ENCODE measurements around the gene LRPPRC.

Gene LRPPRC

DNA sequence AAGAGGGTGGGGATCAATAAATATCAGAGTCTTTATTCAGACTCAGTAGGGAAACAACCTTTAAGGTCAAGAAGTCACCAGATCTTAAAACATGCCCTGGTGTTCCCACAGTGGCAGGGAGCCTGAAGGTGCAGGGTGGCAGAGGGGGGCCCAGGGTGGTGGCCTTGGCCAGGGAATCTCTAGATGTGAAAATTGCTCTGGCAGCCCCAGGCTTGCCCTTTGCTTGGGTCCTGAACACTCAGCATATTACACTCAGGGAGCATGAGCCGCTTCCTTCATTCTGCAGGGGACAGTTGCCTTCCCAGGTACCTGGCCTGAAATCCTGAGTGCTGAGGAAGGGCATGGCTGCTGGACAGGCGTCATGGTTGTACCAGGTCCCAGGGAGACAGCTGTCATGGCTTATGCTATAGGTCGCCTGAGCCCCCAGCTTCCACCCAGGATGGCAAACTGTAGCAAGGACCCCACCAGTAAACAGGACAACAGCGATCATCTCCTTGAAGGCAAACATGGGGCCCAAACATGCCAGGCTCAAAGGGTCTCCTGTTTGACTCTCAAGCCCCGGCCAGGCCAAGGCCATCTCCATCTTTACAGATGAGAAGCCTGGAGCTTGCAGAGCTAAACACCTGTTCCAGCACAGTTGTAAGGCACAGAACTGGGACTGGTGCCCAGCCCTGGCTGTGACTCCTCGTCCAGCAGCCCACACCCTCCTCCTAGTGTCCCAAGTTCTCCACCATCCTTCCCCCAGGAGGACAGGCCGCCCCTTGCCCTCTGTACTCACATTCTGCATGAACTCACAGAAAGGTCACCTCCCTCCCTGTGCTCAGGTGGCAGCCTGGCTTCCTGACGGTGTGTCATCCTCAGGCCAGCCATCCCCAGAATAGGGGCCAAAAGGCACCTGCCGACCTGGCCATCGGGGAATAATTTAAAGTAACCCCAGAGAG lies 142.4 kb downstream of the LRPPRC start:
- no peak for DNase-seq

DNA sequence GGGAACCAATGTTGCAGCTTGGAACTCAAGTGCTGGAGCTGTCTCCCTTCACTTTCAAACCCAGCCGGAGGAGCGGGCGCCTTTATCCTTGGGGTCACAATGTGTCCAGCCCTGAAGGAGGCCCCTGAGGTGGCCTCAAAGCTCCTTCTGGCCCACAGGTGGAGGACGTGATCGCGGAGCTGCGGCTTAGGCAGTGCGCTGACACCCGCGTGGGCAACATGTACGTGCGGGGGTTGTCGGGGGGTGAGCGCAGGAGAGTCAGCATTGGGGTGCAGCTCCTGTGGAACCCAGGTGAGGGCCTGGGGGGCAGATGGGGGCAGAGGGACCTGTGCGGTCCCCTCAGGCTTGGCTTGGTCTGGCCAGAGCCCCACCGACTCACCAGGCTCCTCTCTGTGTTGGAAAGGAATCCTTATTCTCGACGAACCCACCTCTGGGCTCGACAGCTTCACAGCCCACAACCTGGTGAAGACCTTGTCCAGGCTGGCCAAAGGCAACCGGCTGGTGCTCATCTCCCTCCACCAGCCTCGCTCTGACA lies 143.5 kb downstream of the LRPPRC start:
- no peak for DNase-seq

DNA sequence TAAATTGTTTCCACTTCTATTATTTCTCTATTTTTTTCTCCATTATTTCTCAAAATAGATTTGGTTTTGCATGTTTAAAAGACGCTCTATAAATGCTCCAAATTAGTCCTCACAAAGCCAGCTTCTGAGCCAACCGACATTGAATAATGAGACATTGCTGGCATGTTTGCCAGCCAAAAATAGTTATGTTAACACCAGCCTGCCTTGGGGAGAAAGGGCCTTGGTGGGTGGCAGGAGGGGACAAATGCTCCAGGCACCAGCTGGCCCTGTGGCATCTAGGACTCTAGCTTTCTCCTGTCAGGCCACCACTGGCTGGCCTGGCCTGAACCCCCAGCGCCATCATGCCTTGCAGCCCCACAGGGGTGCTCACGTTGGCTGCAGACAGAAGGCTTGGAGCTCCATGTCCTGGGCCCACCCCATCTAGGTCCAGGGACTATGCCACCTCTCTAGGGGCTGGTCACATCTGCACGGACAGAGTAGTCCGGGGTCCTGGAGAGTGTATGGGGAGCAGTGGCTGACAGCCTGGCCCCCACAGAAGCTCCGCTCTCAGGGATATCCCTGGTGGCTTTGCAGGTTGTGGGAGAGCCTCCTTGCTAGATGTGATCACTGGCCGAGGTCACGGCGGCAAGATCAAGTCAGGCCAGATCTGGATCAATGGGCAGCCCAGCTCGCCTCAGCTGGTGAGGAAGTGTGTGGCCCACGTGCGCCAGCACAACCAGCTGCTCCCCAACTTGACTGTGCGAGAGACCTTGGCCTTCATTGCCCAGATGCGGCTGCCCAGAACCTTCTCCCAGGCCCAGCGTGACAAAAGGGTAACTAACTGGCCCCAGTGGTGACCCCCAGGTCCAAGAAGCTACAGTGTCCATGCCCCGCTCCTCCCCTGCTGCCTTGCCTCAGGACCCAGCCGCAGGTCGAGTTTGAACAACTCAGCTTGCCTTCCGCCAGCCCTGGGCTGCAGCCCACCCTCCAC lies 144.5 kb downstream of the LRPPRC start:
- DNase-seq = no peak

DNA sequence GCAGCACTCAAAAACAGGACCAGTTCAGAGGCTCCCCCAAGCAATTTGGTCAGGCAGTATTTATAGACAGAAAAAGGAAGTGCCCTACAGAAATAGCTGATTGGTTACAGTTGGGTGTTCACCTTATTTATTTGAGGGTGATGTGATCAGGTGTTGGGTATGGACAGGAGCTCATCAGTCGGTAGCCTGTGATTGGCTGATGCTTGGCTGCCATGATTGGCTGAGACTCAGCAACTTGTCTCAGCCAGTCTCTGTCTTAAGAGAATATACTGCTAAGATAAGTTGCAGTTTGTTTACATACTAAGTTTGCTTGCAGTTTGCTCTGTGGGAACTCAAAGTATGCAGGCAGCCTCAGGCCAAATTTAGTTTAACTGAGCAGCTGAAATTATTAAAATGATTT lies 147.6 kb downstream of the LRPPRC start:
- no peak for DNase-seq

DNA sequence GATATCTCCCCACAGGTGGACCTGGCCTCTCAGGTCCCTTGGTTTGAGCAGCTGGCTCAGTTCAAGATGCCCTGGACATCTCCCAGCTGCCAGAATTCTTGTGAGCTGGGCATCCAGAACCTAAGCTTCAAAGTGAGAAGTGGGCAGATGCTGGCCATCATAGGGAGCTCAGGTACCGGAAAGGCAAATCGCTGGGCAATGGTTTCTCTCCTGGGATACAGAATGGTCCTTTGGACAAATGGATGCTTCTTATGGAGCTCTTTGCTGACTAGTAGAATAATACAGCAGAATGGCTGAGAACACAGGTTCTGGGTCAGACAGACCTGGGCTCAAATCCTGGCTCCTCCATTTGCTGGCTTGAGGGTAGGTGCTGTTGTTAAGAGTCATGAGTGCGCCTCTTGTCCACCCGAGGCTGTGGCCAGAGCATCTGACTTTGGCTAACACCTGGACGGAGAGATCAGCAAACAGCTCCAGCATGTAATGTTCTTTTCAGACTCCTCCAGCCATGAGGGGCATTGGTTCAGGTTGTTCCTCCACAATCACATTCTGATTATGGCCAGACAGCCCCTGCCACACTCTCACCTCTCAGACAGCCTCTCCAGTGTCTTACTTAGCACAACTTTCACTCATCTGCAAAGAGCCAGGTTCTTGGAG lies 149.5 kb downstream of the LRPPRC start:
- no peak for DNase-seq

DNA sequence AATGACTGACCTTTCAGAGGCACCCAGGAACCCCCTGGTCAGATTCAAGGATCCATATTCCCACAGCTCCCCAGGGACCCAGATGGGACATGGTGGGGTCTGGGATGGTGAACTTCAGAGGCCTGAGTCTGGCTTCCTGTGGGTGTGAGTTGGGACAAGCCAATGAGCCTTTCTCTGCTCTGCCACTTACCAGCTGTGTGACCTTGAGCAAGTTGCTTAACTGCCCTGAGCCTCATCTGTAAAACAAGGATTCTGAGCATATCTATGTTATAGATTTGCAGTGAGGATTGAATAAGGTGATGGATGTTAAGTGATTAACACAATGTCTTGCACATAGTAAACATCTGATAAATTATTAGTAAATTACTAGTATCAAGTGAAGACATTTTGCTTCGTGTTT lies 150.6 kb downstream of the LRPPRC start:
- DNase-seq = no peak

DNA sequence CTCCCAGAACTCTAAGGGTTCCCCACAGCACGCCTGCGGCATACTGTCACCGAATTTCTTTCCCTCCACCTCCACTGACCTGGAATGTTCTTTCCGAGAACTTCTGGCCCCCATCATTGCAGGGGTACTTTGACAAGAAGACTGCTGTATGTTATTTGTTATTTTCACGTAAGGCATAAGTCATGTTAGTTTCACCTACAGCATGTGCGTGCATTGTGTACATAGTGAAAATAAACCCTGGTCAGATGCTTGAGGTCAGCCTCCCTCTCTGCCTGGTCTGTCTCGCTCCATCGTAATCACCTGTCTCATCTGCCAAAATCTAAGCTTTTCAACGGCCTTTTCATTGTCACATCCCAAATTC lies 152.9 kb downstream of the LRPPRC start:
- no peak for DNase-seq

DNA sequence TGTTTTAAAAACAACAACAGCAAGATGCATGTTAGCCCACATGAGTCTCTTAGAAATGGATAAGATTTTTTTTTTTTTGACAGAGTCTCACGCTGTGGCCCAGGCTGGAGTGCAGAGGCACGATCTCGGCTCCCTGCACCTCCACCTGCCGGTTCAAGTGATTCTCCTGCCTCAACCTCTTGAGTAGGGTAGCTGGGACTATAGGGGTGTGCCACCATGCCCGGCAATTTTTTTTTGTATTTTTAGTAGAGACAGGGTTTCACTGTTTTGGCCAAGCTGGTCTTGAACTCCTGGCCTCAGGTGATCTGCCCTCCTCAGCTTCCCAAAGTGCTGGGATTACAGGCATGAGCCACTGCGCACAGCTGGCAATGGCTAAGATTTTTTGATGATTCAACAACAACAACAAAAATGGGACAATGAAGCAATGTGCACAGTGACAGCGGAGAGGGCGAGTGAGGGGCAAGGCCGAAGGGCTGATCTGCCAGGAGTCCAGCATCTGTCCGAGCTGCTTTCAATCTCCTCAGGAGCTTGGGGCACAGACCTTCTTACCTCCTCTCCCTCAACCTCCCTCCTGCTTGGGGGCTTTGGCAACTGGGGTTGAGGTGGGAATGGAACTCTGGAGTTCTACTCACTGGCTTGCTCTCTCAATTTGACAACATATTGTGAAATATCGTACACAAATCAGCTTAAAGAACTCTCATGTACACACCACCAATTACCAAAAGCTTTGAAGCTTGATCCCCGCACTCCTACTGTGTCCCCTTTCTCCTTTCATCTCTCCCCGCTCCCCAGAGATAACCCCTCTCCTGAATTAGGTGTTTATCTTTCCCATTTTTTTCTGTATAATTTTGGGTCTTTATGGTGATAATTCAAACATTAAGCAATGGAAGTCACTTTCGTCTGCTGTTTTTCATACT lies 153.6 kb downstream of the LRPPRC start:
- no peak for DNase-seq

DNA sequence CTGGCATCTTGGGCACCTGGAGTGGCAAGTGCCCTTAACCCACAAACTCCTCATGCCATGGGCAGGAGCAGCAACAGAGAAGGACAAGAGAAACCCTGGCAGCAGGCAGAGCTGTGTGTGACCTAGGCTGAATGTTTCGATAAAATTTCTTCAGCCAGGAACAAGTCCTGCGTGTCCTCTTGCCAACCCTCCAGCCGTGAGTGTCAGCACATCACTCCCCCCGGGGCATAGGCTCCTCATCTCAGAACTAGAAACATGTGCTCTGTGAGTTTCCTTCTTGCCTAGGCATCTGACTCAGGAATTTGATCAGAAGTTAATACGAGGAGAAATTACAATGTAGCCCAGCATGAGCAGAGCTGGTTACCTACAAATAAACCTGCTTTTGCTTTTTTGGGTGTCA lies 154.8 kb downstream of the LRPPRC start:
- no peak for DNase-seq

DNA sequence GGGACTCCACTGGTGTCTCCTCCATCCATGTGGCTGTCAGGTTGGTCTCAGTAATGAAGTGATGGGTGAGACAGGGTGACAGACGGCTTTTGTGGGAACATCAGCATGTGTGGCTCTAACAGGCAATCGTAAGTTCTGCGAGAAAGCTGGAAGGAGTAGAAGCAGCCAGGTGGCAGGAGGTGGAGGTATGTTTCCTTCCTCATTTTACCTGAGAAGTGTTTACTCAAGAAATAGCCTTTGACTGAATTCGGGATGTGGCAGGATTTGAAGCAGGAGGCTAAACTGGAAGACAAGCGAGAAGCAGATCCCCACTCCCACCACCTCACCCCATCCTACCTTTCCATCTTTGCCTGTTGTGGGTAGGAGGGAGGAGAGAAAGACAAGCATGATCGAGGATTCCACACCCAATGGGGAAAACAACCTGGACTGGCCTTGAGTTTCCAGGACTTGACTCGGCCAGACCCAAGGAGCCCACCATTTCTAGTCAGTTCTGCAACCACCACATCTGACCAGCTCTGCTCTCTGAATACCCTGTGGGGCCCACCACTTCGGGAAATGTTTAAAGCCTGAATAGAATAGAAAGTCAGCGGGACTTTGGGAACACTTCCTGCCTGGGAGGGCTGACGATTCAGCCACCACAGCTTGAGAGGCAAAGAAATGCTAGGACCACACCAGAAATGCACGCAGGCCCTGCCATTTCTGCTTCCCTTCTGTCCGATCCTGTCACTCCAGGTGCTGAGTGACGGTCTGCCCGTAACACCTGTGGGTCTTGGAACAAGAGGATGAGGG lies 155.8 kb downstream of the LRPPRC start:
- DNase-seq = no peak

DNA sequence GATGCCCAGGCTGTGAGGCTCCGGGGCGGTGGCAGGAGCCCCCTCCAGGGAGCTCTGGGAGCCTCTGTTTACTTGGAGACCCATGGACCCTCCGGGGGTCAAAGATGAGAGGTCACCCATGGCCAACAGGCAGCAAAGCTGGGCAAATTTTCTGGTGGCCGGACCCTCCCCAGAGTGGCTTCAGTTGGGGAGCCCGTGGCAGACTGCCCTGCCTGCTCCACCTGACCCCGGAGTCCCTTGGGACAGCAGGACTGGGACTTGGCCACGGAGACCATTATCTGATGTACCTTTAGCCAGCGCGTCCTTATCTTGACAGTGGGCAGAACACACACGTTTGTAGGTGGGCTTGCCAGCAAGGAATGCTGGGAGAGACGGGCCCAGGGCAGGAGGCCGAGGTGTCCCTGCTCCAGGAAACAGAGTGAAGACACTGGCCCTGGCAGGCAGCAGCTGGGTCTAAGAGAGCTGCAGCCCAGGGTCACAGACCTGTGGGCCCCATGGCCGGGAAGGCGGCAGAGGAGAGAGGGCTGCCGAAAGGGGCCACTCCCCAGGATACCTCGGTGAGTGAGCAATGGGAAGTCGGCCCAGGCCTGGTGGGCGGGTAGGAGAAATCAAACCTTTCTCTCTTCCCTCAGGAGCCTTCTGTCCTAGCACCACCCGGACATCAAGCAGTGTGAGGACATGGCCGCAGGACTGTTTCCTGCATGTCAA lies 157.1 kb downstream of the LRPPRC start, which contains the start of the genes ABCG5 and ABCG8:
Gene ABCG5, minus strand, starts transcription at position 280 of the 708 bp plus-strand sequence. Its CDS starts 160 bp downstream, at position 120.
Gene ABCG8, plus strand, starts transcription at position 412 of the 708 bp plus-strand sequence. Its CDS starts 83 bp downstream, at position 495.
- no peak for DNase-seq

DNA sequence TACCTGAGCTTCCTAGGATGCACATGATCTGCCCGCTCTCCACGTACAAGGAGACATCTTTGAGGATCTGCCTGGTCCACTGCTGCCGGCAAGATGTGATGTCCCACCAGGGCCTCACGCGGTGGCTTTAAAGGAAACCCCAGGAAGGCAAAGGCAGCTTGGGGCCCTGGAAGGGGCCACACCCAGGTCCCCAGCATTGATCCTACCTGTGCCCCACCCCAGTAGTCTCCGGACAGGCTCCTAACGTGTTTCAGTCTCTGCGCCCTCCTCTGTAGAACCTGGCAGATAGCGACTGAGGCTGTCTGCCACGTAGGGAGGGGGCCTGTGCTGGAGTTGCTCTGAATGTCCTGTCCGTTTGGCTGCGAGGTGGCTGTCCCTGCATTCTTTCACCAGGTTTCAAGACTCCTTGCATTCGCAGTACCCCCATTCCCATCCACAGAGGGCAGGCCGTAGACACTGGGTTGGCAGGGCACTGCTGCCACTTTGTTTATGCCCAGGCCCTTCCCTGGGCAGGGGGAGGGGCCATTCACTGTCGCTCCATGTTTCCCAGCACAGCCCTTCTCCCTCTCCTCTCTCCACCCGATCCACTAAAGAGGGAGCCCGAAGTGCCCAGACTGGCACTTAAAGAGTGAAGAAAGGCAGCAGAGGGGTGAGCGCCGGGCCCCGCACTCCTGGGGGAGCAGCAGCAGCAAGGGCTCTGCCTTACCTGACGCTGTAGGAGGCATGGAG lies 157.8 kb downstream of the LRPPRC start:
- DNase-seq = no peak

DNA sequence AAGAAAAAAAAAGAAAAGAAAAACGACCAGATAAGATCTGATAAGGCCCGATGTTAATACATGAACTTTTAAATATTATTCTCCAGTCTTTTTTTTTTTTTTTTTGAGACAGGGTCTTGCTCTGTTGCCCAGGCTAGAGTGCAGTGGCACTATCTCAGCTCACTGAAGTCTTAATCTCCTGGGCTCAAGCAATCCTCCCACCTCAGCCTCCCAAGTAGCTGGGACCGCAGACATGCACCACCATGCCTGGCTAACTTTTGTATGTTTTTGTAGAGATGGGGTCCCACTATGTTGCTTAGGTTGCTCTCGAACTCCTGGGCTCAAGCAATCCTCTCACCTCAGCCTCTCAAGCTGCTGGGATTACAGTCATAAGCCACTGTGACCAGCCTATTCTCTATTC lies 158.8 kb downstream of the LRPPRC start:
- no peak for DNase-seq

Measured in hematopoietic multipotent progenitor cell treated with erythropoietin and hydrocortisone succinate and interleukin-3 and kit ligand, for 4 days (in vitro differentiated cells).